C4-2B (cell line): Measurements from ENCODE around the gene MYLK.

Experiments used
- CTCF ChIP-seq: fragments of 450-650 bp; conservative IDR thresholded peaks from 2 replicates; pipeline ENCODE4 v1.5.1; 2017; ENCODE audit warnings: mild to moderate bottlenecking
- ZFX ChIP-seq: fragments of 450-650 bp; IDR thresholded peaks from 2 replicates; pipeline ENCODE4 v1.6.1; 2017

- TF ChIP-seq CTCF (no peak), ZFX (no peak)
These were observed 70.3 kb downstream of the MYLK start for GRCh38 chr3:123813876-123814275.
